WTC11 (cell line): ENCODE data around the gene IGFBP7. TPM values are rescaled to one million over a fixed set of nuclear protein-coding genes. Genes with fewer than 3 reads are reported as not detected.

Experiments
- ATAC-seq: fragments of 200-7000 bp; cut with Tn5 transposase; 2 replicates; pipeline ENCODE4 v1.10.0; 2021; ENCODE audit warnings: mild to moderate bottlenecking, moderate library complexity
- CTCF ChIA-PET: fragments of 300-600 bp; sonication (Branson Sonifier 250); formaldehyde crosslinking; loops from one replicate; lab custom pipeline; 2021; ENCODE audit warnings: antibody characterized with exemption; lab: Charles Lee
- POLR2A ChIA-PET: fragments of 350-600 bp; sonication (Branson Sonifier 250); formaldehyde crosslinking; loops from one replicate; lab custom pipeline; 2021; ENCODE audit warnings: antibody characterized with exemption; lab: Charles Lee
- DNase-seq: peaks from one replicate; pipeline ENCODE4 v3.0.0; 2021; ENCODE audit warnings: low spot score
- H3K27ac Mint-ChIP-seq: 2 replicates; pipeline ENCODE4 v1.8.0; 2021; ENCODE audit warnings: mixed read lengths
- H3K27me3 Mint-ChIP-seq: 2 replicates; pipeline ENCODE4 v1.8.0; 2021; ENCODE audit warnings: low read depth, mild to moderate bottlenecking, moderate library complexity, mixed read lengths
- H3K36me3 Mint-ChIP-seq: 2 replicates; pipeline ENCODE4 v1.8.0; 2021; ENCODE audit warnings: mixed read lengths
- H3K4me1 Mint-ChIP-seq: 2 replicates; pipeline ENCODE4 v1.8.0; 2022; ENCODE audit warnings: mixed read lengths
- H3K4me3 Mint-ChIP-seq: 2 replicates; pipeline ENCODE4 v1.8.0; 2021; ENCODE audit warnings: mild to moderate bottlenecking, moderate library complexity, mixed read lengths
- H3K9me3 Mint-ChIP-seq: 2 replicates; pipeline ENCODE4 v1.8.0; 2021; ENCODE audit warnings: mixed read lengths
- AFF4 ChIP-seq: sonication (generic); formaldehyde crosslinking; IDR thresholded peaks from 2 replicates; pipeline ENCODE4 v1.8.1; 2023; ENCODE audit warnings: mild to moderate bottlenecking, missing genetic modification reagents, borderline replicate concordance
- ATF2 ChIP-seq: sonication (generic); formaldehyde crosslinking; IDR thresholded peaks from 2 replicates; pipeline ENCODE4 v1.8.1; 2022; ENCODE audit warnings: low read depth, missing genetic modification reagents, borderline replicate concordance
- CREM ChIP-seq: sonication (generic); formaldehyde crosslinking; IDR thresholded peaks from 2 replicates; pipeline ENCODE4 v1.8.1; 2022; ENCODE audit warnings: mild to moderate bottlenecking, missing genetic modification reagents, moderate library complexity
- ELF4 ChIP-seq: sonication (generic); formaldehyde crosslinking; IDR thresholded peaks from 2 replicates; pipeline ENCODE4 v1.8.1; 2022; ENCODE audit warnings: low read depth, mild to moderate bottlenecking, moderate library complexity, missing genetic modification reagents
- ERG ChIP-seq: fragments of 250-450 bp; sonication (Bioruptor Pico); IDR thresholded peaks from 2 replicates; pipeline ENCODE4 v1.8.0; 2021; ENCODE audit warnings: mild to moderate bottlenecking
- IRF2 ChIP-seq: sonication (generic); formaldehyde crosslinking; IDR thresholded peaks from 2 replicates; pipeline ENCODE4 v1.8.0; 2022; ENCODE audit warnings: low read depth, missing genetic modification reagents, borderline replicate concordance
- USF1 ChIP-seq: sonication (generic); formaldehyde crosslinking; IDR thresholded peaks from 2 replicates; pipeline ENCODE4 v1.8.0; 2022; ENCODE audit warnings: mild to moderate bottlenecking, missing genetic modification reagents
- ZBTB43 ChIP-seq: sonication (generic); formaldehyde crosslinking; IDR thresholded peaks from 2 replicates; pipeline ENCODE4 v1.8.1; 2023; ENCODE audit warnings: mild to moderate bottlenecking, missing genetic modification reagents
- ZNF416 ChIP-seq: fragments of 250-450 bp; sonication (Bioruptor Pico); IDR thresholded peaks from 2 replicates; pipeline ENCODE4 v1.9.0; 2021; ENCODE audit warnings: mild to moderate bottlenecking, inconsistent platforms
- ZNF512 ChIP-seq: sonication (generic); formaldehyde crosslinking; IDR thresholded peaks from 2 replicates; pipeline ENCODE4 v1.8.1; 2022; ENCODE audit warnings: missing genetic modification reagents, borderline replicate concordance
- ZNF532 ChIP-seq: fragments of 250-450 bp; sonication (Bioruptor Pico); IDR thresholded peaks from 2 replicates; pipeline ENCODE4 v1.9.0; 2021; ENCODE audit warnings: mild to moderate bottlenecking, borderline replicate concordance
- total RNA-seq: library from RNA; stranded (reverse); gene quantifications from 3 replicates; pipeline ENCODE4 v1.2.3, GENCODE V29; 2021

IGFBP7 gene
- total RNA-seq, 1 experiment from 2014 or later, result 1.4 TPM

- CTCF ChIA-PET, result no interaction called here
These were observed 6.1 kb upstream of the IGFBP7 start for GRCh38 chr4:57116245-57116644.

GRCh38 chr4:57114973-57115372 lies 4.8 kb upstream of the IGFBP7 start:
- H3K4me3 Mint-ChIP-seq, result no peak overlapping the region
- DNase-seq, result no peak
- TF ChIP-seq USF1 (CRISPR knock-in tag) (no peak), ZBTB43 (CRISPR knock-in tag) (no peak), ZNF416 (CRISPR knock-in tag) (no peak), IRF2 (CRISPR knock-in tag) (no peak), ZNF532 (no peak), CREM (CRISPR knock-in tag) (no peak), ERG (CRISPR knock-in tag) (no peak)

More at GRCh38 chr4:57116245-57116644, 6.1 kb upstream of the IGFBP7 start:
- ATAC-seq, result no peak
- Mint-ChIP-seq H3K36me3 (no peaks in the 10 kb centered on the region), H3K27me3 (peaks cover 30% of the 10 kb centered on the region), H3K9me3 (no peaks in the 10 kb centered on the region), H3K27ac (no peak overlapping the region), H3K4me1 (peaks cover 15% of the 10 kb centered on the region), H3K4me3 (no peak overlapping the region)
- no peak for DNase-seq
- POLR2A ChIA-PET, result no interaction called here
- TF ChIP-seq ATF2 (CRISPR knock-in tag), result no peak
- TF ChIP-seq ZNF512 (CRISPR knock-in tag), result no peak
- TF ChIP-seq ELF4 (CRISPR knock-in tag), result no peak
- no peak for TF ChIP-seq AFF4 (CRISPR knock-in tag)

More at GRCh38 chr4:57114973-57115372, 4.8 kb upstream of the IGFBP7 start:
- ChIA-PET POLR2A (no interaction called here), CTCF (no interaction called here)
- Mint-ChIP-seq H3K27ac (no peak overlapping the region), H3K4me1 (peaks cover 23% of the 10 kb centered on the region), H3K27me3 (peaks cover 40% of the 10 kb centered on the region), H3K9me3 (no peaks in the 10 kb centered on the region), H3K36me3 (no peaks in the 10 kb centered on the region)
- ATAC-seq, result no peak
